Smooth muscle cell (in vitro differentiated cells): ENCODE measurements around the gene GRID2. TPM values are rescaled to one million over a fixed set of nuclear protein-coding genes. Genes with fewer than 3 reads are reported as not detected.

ENCODE experiments used
- DNase-seq: peaks from one replicate; lab custom pipeline; 2025; ENCODE audit not compliant: unreplicated experiment; lab: John Stamatoyannopoulos, UW
- H2AFZ ChIP-seq: fragments of 200-600 bp; sonication (generic); 2 replicates; pipeline ENCODE4 v1.6.0; 2016; ENCODE audit warnings: antibody characterized with exemption, low read depth, mild to moderate bottlenecking
- H3F3A ChIP-seq: fragments of 200-600 bp; sonication (generic); 2 replicates; pipeline ENCODE4 v1.6.0; 2017; ENCODE audit warnings: antibody characterized with exemption, low read depth
- H3K27ac ChIP-seq: fragments of 200-600 bp; sonication (generic); 2 replicates; pipeline ENCODE4 v1.5.1; 2016; ENCODE audit warnings: low read depth, mild to moderate bottlenecking
- H3K27me3 ChIP-seq: fragments of 200-600 bp; sonication (generic); 2 replicates; pipeline ENCODE4 v1.6.1; 2016; ENCODE audit warnings: low read depth, mild to moderate bottlenecking
- H3K36me3 ChIP-seq: fragments of 200-600 bp; sonication (generic); 2 replicates; pipeline ENCODE4 v1.5.1; 2016; ENCODE audit warnings: low read depth
- H3K4me1 ChIP-seq: fragments of 200-600 bp; sonication (generic); 2 replicates; pipeline ENCODE4 v1.5.1; 2016; ENCODE audit warnings: low read depth
- H3K4me2 ChIP-seq: fragments of 200-600 bp; sonication (generic); 2 replicates; pipeline ENCODE4 v1.6.0; 2016; ENCODE audit warnings: mild to moderate bottlenecking
- H3K4me3 ChIP-seq: fragments of 200-600 bp; sonication (generic); 2 replicates; pipeline ENCODE4 v1.5.1; 2016; ENCODE audit warnings: mild to moderate bottlenecking
- H3K79me2 ChIP-seq: fragments of 200-600 bp; sonication (generic); 2 replicates; pipeline ENCODE4 v1.6.0; 2016; ENCODE audit warnings: low read depth, mild to moderate bottlenecking
- H3K9ac ChIP-seq: fragments of 200-600 bp; sonication (generic); 2 replicates; pipeline ENCODE4 v1.6.0; 2016; ENCODE audit warnings: low read depth
- H3K9me3 ChIP-seq: fragments of 200-600 bp; sonication (generic); replicated peaks from 2 replicates; pipeline ENCODE4 v1.5.1; 2016; ENCODE audit warnings: low read depth
- H4K20me1 ChIP-seq: fragments of 200-600 bp; sonication (generic); 2 replicates; pipeline ENCODE4 v1.6.0; 2016; ENCODE audit warnings: low read depth
- WGBS: methylation state at CpG from one replicate; pipeline ENCODE4 v1.1.7; 2016; ENCODE audit warnings: low lambda C conversion rate; 5-methylcytosine and 5-hydroxymethylcytosine counted together
- polyA plus RNA-seq: library from polyadenylated mRNA; unstranded; fragments of >200 nt; fragmentation: Nextera tagmentation; extraction: Ambion mirVana; gene quantifications from 2 replicates; pipeline ENCODE4 v1.2.1, GENCODE V29; 2016
- total RNA-seq: library from RNA; depleted of rRNA; stranded (reverse); fragments of >200 nt; gene quantifications from 2 replicates; pipeline ENCODE4 v1.2.3, GENCODE V29; 2014
- TF ChIP-seq, protein P1 (sequence below): fragments of 200-600 bp; sonication (generic); IDR thresholded peaks from 2 replicates; pipeline ENCODE4 v1.5.1; 2017; ENCODE audit warnings: borderline replicate concordance, mild to moderate bottlenecking, antibody characterized with exemption; ENCODE audit not compliant: insufficient read depth, poor library complexity, severe bottlenecking

Gene GRID2
- total and polyA plus RNA-seq, 2 experiments from 2014 or later, result 1.2 TPM; not detected in 1

DNA sequence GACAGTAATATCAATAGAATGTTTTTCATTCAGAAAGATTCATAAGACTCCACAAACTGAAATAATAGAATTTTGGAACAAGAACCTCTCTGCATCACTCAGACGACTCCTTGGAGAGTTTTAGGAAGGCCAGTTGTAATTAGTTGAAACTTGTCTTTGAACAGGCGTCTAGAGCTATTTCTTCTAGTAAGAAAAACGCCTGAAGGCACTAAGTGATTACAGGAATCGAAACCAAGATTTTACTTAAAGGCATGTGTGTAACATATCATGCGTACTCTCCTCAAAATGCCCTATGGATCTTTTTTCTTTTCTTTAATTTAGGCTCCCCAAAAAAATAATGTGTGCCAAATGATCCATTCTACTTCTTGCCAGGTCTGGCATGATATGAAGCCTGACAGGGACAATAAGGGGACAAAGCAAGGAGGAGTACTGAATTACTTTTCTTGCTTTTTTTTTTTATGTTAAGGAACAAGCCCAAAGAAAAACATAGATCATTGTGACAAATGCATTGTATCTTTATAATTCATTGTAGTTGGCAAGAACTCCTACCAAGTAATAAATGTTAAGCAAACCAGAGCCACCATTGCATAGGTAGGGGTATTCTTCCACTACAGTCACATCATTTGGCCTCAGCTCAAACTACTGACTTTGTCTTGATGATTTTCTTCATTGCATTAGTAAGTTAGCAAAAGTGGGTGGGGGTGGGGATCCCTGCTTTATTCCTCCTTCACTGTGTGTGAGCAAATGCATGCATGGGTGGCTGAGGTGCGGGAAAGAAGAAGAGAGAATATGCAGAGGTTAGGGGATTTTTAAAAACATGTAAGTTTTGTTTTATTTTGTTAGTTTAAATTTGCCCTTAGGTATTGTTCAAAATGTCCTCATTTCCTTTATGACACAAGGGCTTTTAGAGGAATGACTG is 1444.9 kb downstream of the GRID2 start:
- 72% methylated on average over 6 of the region's 6 CpGs for WGBS
- TF ChIP-seq, protein P1, sequence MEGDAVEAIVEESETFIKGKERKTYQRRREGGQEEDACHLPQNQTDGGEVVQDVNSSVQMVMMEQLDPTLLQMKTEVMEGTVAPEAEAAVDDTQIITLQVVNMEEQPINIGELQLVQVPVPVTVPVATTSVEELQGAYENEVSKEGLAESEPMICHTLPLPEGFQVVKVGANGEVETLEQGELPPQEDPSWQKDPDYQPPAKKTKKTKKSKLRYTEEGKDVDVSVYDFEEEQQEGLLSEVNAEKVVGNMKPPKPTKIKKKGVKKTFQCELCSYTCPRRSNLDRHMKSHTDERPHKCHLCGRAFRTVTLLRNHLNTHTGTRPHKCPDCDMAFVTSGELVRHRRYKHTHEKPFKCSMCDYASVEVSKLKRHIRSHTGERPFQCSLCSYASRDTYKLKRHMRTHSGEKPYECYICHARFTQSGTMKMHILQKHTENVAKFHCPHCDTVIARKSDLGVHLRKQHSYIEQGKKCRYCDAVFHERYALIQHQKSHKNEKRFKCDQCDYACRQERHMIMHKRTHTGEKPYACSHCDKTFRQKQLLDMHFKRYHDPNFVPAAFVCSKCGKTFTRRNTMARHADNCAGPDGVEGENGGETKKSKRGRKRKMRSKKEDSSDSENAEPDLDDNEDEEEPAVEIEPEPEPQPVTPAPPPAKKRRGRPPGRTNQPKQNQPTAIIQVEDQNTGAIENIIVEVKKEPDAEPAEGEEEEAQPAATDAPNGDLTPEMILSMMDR, result no peak

DNA sequence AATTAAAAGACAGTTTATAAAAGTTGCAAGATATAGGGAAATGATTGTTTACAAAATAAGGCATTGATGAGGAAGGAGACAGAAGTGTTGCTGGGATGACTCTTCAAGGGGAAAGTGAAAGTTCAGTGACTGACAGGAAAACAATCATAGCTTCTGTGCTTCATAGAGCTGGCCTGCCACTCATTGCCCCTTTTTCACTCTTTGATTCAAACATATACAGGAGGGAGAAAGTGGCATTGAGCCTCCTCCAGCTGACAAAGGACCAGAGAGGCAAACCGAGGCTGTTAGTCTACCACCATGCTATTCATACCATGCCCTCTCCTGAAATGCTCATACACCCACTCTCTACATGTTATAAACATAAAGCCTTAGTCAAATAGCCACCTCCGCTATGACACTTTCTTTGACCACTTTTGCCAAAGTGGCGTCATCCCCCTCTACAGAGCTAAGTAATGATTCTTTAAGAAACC is 1445.6 kb downstream of the GRID2 start:
- no peaks in the 10 kb centered on the region for H3K27me3 ChIP-seq
- H3K36me3 ChIP-seq, result no peaks in the 10 kb centered on the region
- no peaks in the 10 kb centered on the region for H3F3A ChIP-seq
- TF ChIP-seq, protein P1, result no peak
- no peak for DNase-seq
- H3K9ac ChIP-seq, result no peak overlapping the region
- no peak overlapping the region for H3K4me2 ChIP-seq
- no peaks in the 10 kb centered on the region for H3K79me2 ChIP-seq
- H3K27ac ChIP-seq, result no peak overlapping the region
- H4K20me1 ChIP-seq, result no peaks in the 10 kb centered on the region
- H3K4me3 ChIP-seq, result no peak overlapping the region
- H3K9me3 ChIP-seq, result no peaks in the 10 kb centered on the region
- H2AFZ ChIP-seq, result no peak overlapping the region
- H3K4me1 ChIP-seq, result peaks cover 2% of the 10 kb centered on the region
- 86% methylated on average over 3 of the region's 3 CpGs for WGBS

More for the DNA sequence above, 1444.9 kb downstream of the GRID2 start:
- H3K4me1 ChIP-seq, result peaks cover 2% of the 10 kb centered on the region
- H4K20me1 ChIP-seq, result no peaks in the 10 kb centered on the region
- H3K9ac ChIP-seq, result no peak overlapping the region
- no peaks in the 10 kb centered on the region for H3K36me3 ChIP-seq
- no peaks in the 10 kb centered on the region for H3K79me2 ChIP-seq
- no peak for DNase-seq
- no peaks in the 10 kb centered on the region for H3F3A ChIP-seq
- no peak overlapping the region for H2AFZ ChIP-seq
- no peak overlapping the region for H3K4me2 ChIP-seq
- H3K9me3 ChIP-seq, result no peaks in the 10 kb centered on the region
- no peak overlapping the region for H3K4me3 ChIP-seq
- no peaks in the 10 kb centered on the region for H3K27me3 ChIP-seq
- H3K27ac ChIP-seq, result no peak overlapping the region

- Histone ChIP-seq H4K20me1 (no peaks in the 10 kb centered on the region), H3K27me3 (no peaks in the 10 kb centered on the region), H3K4me1 (no peaks in the 10 kb centered on the region), H3F3A (no peaks in the 10 kb centered on the region), H3K36me3 (no peaks in the 10 kb centered on the region), H3K4me2 (no peak overlapping the region), H3K4me3 (no peak overlapping the region), H3K27ac (no peak overlapping the region), H3K79me2 (no peaks in the 10 kb centered on the region), H2AFZ (no peak overlapping the region), H3K9ac (no peak overlapping the region), H3K9me3 (no peaks in the 10 kb centered on the region)
- DNase-seq, result no peak
- TF ChIP-seq, protein P1, result no peak
- WGBS, result 88% methylated on average over 3 of the region's 3 CpGs
These were observed 1447.6 kb downstream of the GRID2 start for GRCh38 chr4:93751411-93751810.
